Neural cell (in vitro differentiated cells): Measurements from ENCODE around the gene CTU1. TPM values are rescaled to one million over a fixed set of nuclear protein-coding genes. Genes with fewer than 3 reads are reported as not detected.

ENCODE experiments used
- H2AFZ ChIP-seq: fragments of 200-600, 300-800 bp; sonication (generic), shearing (Covaris generic); 2 replicates; pipeline ENCODE4 v1.6.0; 2014; ENCODE audit warnings: low read depth, mild to moderate bottlenecking, antibody characterized with exemption, low read length, moderate library complexity
- H3F3A ChIP-seq: fragments of 200-600 bp; shearing (Covaris generic); 2 replicates; pipeline ENCODE4 v1.6.1; 2016; ENCODE audit warnings: mild to moderate bottlenecking, moderate library complexity, mixed read lengths, antibody characterized with exemption, low read length; ENCODE audit not compliant: insufficient read depth, poor library complexity, severe bottlenecking
- H3K27ac ChIP-seq: fragments of 200-600, 300-800 bp; sonication (generic), shearing (Covaris generic); 2 replicates; pipeline ENCODE4 v1.5.1; 2014; ENCODE audit warnings: mild to moderate bottlenecking, low read length, moderate library complexity
- H3K27me3 ChIP-seq: fragments of 300-800, 200-600 bp; sonication (generic), shearing (Covaris generic); 2 replicates; pipeline ENCODE4 v1.6.0; 2014; ENCODE audit warnings: mild to moderate bottlenecking, low read depth, low read length, moderate library complexity; ENCODE audit not compliant: insufficient read depth
- H3K36me3 ChIP-seq: fragments of 300-800, 200-600 bp; sonication (generic), shearing (Covaris generic); 2 replicates; pipeline ENCODE4 v1.5.1; 2014; ENCODE audit warnings: mild to moderate bottlenecking, antibody characterized with exemption, low read length, moderate library complexity; ENCODE audit not compliant: insufficient read depth
- H3K4me2 ChIP-seq: fragments of 300-800, 200-600 bp; sonication (generic), shearing (Covaris generic); 2 replicates; pipeline ENCODE4 v1.6.0; 2014; ENCODE audit warnings: mild to moderate bottlenecking, low read length
- H3K4me3 ChIP-seq: fragments of 300-800, 200-600 bp; sonication (generic), shearing (Covaris generic); 2 replicates; pipeline ENCODE4 v1.5.1; 2014; ENCODE audit warnings: mild to moderate bottlenecking, low read length, moderate library complexity
- H3K79me2 ChIP-seq: fragments of 200-600 bp; shearing (Covaris generic); replicated peaks from 2 replicates; pipeline ENCODE4 v1.6.0; 2014; ENCODE audit warnings: mild to moderate bottlenecking, low read length, moderate library complexity; ENCODE audit not compliant: insufficient read depth
- H3K9ac ChIP-seq: fragments of 300-800, 200-600 bp; sonication (generic), shearing (Covaris generic); 2 replicates; pipeline ENCODE4 v1.6.1; 2016; ENCODE audit warnings: mild to moderate bottlenecking, low read length, mixed read lengths
- H3K9me2 ChIP-seq: fragments of 200-600 bp; shearing (Covaris generic); 2 replicates; pipeline ENCODE4 v1.6.1; 2016; ENCODE audit warnings: mild to moderate bottlenecking, low read length, mixed read lengths; ENCODE audit not compliant: insufficient read depth
- H3K9me3 ChIP-seq: fragments of 200-600, 300-800 bp; sonication (generic), shearing (Covaris generic); 2 replicates; pipeline ENCODE4 v1.6.1; 2016; ENCODE audit warnings: mild to moderate bottlenecking, mixed run types, low read length, moderate library complexity, mixed read lengths
- H4K20me1 ChIP-seq: fragments of 200-600 bp; shearing (Covaris generic); 2 replicates; pipeline ENCODE4 v1.6.1; 2016; ENCODE audit warnings: mild to moderate bottlenecking, mixed run types; ENCODE audit not compliant: insufficient read depth
- CTCF ChIP-seq: fragments of 450-650 bp; IDR thresholded peaks from 2 replicates; pipeline ENCODE4 v1.5.1; 2014; ENCODE audit warnings: antibody characterized with exemption, mild to moderate bottlenecking, moderate library complexity; ENCODE audit not compliant: poor library complexity, severe bottlenecking
- EP300 ChIP-seq: fragments of 450-650 bp; conservative IDR thresholded peaks from 2 replicates; pipeline ENCODE4 v1.6.1; 2014; ENCODE audit warnings: antibody characterized with exemption, mild to moderate bottlenecking, moderate library complexity; ENCODE audit not compliant: poor library complexity, severe bottlenecking
- EZH2 ChIP-seq: fragments of 200-600, 300-800 bp; shearing (Covaris generic), sonication (generic); IDR thresholded peaks from 2 replicates; pipeline ENCODE4 v1.6.1; 2014; ENCODE audit warnings: antibody characterized with exemption, low read length, borderline replicate concordance, mild to moderate bottlenecking; ENCODE audit not compliant: insufficient read depth, poor library complexity, severe bottlenecking
- MXI1 ChIP-seq: fragments of 450-650 bp; conservative IDR thresholded peaks from 2 replicates; pipeline ENCODE4 v1.6.1; 2014; ENCODE audit warnings: antibody characterized with exemption, mild to moderate bottlenecking; ENCODE audit not compliant: poor library complexity, severe bottlenecking
- POLR2AphosphoS5 ChIP-seq: IDR thresholded peaks from 2 replicates; pipeline ENCODE4 v1.6.1; 2012
- RAD21 ChIP-seq: fragments of 450-650 bp; conservative IDR thresholded peaks from 2 replicates; pipeline ENCODE4 v1.6.1; 2014; ENCODE audit warnings: antibody characterized with exemption, mild to moderate bottlenecking, moderate library complexity
- REST ChIP-seq: IDR thresholded peaks from 2 replicates; pipeline ENCODE4 v1.6.1; 2012; ENCODE audit warnings: borderline replicate concordance
- SMC3 ChIP-seq: fragments of 450-650 bp; conservative IDR thresholded peaks from 2 replicates; pipeline ENCODE4 v1.6.1; 2014; ENCODE audit warnings: antibody characterized with exemption, mild to moderate bottlenecking, moderate library complexity; ENCODE audit not compliant: poor library complexity
- TAF1 ChIP-seq: IDR thresholded peaks from 2 replicates; pipeline ENCODE4 v1.6.1; 2012; ENCODE audit warnings: low read depth
- polyA plus RNA-seq: library from polyadenylated mRNA; depleted of rRNA; stranded (reverse); fragments of >200 nt; gene quantifications from 2 replicates; pipeline ENCODE4 v1.2.3, GENCODE V29; 2014

Gene CTU1
- polyA plus RNA-seq, 1 donor from 2014 or later: 12.6 TPM

DNA sequence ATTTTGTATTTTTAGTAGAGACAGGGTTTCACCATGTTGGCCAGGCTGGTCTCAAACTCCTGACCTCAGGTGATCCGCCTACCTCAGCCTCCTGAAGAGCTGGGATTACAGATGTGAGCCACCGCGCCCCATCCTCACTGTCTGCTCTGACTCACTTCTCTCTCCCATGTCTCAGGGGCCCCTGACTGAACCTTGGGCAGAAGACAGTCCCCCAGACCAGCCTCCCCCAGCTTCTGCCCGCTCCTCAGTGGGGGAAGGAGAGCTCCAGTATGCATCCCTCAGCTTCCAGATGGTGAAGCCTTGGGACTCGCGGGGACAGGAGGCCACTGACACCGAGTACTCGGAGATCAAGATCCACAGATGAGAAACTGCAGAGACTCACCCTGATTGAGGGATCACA, 21.5 kb upstream of the CTU1 start:
- Histone ChIP-seq H3K36me3 (no peaks in the 10 kb centered on the region), H2AFZ (no peak overlapping the region), H3K9me2 (no peaks in the 10 kb centered on the region), H3F3A (no peaks in the 10 kb centered on the region), H3K4me2 (no peak overlapping the region), H3K4me3 (no peak overlapping the region), H3K9ac (no peak overlapping the region), H3K27me3 (no peaks in the 10 kb centered on the region), H3K9me3 (no peaks in the 10 kb centered on the region), H3K79me2 (no peaks in the 10 kb centered on the region), H4K20me1 (no peaks in the 10 kb centered on the region), H3K27ac (no peak overlapping the region)
- TF ChIP-seq CTCF (no peak), REST (no peak), SMC3 (no peak), EZH2 (no peak), MXI1 (no peak), EP300 (no peak), TAF1 (no peak), POLR2AphosphoS5 (no peak)

GRCh38 chr19:51128227-51128626, 20.0 kb upstream of the CTU1 start:
- Histone ChIP-seq H3K27ac (no peak overlapping the region), H3K79me2 (no peaks in the 10 kb centered on the region), H3K27me3 (no peaks in the 10 kb centered on the region), H3K9me2 (no peaks in the 10 kb centered on the region), H3K4me2 (no peak overlapping the region), H3K4me3 (no peak overlapping the region), H3F3A (no peaks in the 10 kb centered on the region), H3K9me3 (no peaks in the 10 kb centered on the region), H4K20me1 (no peaks in the 10 kb centered on the region), H3K9ac (no peak overlapping the region), H3K36me3 (no peaks in the 10 kb centered on the region), H2AFZ (no peak overlapping the region)
- no peak for TF ChIP-seq EP300

DNA sequence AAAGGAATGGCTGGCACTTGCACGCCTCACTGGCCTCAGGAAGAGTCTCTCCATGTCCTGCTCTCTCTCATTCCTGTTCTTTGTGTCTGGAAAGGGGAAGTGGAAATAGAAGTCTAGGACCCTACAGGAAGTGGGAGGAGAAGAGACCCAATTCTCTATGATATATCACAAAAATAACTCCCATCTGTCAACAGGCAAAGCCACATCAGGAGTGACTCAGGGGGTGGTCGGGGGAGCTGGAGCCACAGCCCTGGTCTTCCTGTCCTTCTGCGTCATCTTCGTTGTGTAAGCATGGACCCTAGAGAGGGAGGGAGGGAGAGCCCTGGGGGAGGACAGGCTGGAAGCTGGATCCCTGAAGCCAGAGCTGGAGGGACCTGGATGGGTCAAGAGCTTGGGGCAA, 19.5 kb upstream of the CTU1 start:
- TF ChIP-seq MXI1: no peak
- TF ChIP-seq CTCF: no peak
- no peak for TF ChIP-seq SMC3
- TF ChIP-seq EP300: no peak
- no peak for TF ChIP-seq RAD21
- TF ChIP-seq TAF1: no peak
- TF ChIP-seq REST: no peak
- TF ChIP-seq EZH2: no peak
- TF ChIP-seq POLR2AphosphoS5: no peak
- Histone ChIP-seq H3K4me3 (no peak overlapping the region), H3K36me3 (no peaks in the 10 kb centered on the region)

More for the DNA sequence above, 19.5 kb upstream of the CTU1 start:
- no peaks in the 10 kb centered on the region for H3F3A ChIP-seq
- H3K27me3 ChIP-seq: no peaks in the 10 kb centered on the region
- H3K4me2 ChIP-seq: no peak overlapping the region
- H3K9ac ChIP-seq: no peak overlapping the region
- H4K20me1 ChIP-seq: no peaks in the 10 kb centered on the region
- H3K79me2 ChIP-seq: no peaks in the 10 kb centered on the region
- no peaks in the 10 kb centered on the region for H3K9me3 ChIP-seq
- H3K9me2 ChIP-seq: no peaks in the 10 kb centered on the region
- H2AFZ ChIP-seq: no peak overlapping the region
- no peak overlapping the region for H3K27ac ChIP-seq
